Activated naive CD4-positive, alpha-beta T cell treated with anti-CD3 and anti-CD28 coated beads, Interleukin-2, amount 50 U/mL, for 16 hours (primary cell): Measurements from ENCODE around the gene TESMIN.

ENCODE experiments used
- DNase-seq: peaks from one replicate; pipeline ENCODE4 v3.0.0-alpha.2; 2020

TESMIN gene

DNA sequence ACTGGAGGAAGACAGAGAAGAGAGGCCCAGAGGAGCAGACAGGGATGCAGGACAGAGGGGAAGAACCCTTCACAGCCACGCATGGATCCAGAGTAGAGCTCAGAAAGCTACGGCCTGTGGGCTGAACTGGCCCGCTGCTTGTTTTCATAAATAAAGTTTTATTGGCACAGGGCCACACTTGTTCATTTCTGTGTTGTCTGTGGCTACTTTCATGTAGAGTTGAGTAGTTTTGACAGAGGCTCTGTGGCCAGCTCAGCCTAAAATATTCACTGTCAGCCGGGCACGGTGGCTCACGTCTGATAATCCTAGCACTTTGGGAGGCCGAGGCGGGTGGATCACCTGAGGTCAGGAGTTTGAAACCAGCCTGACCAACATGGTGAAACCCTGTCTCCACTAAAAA, 93.2 kb downstream of the TESMIN start:
- no peak for DNase-seq
